Measurements from ENCODE around the gene MISP. TPM values are rescaled to one million over a fixed set of nuclear protein-coding genes. Genes with fewer than 3 reads are reported as not detected.

Gene MISP
- polyA plus RNA-seq, 2 donors = 0.08 to 0.11 TPM

- Histone ChIP-seq H3K27ac (ENCODE audit: low read depth in 2 of 2, low read length in 1 of 2) (no peak overlapping the region), H3K27me3 (ENCODE audit: control insufficient read depth in 1 of 2, insufficient read depth in 2 of 2, low read length in 2 of 2) (no peaks in the 10 kb centered on the region), H3K4me3 (ENCODE audit: low read depth in 1 of 2, low read length in 2 of 2) (no peak overlapping the region), H3K9me3 (ENCODE audit: control insufficient read depth in 2 of 2, insufficient read depth in 1 of 2, low read depth in 1 of 2, low read length in 1 of 2) (peaks cover 5 to 7% of the 10 kb centered on the region in 2 donors), H3K4me1 (ENCODE audit: control insufficient read depth in 2 of 2, insufficient read depth in 2 of 2, low read length in 1 of 2) (peaks cover 0 to 4% of the 10 kb centered on the region in 2 donors), H3K36me3 (ENCODE audit: control insufficient read depth in 2 of 2, insufficient read depth in 2 of 2, low read length in 1 of 2) (no peaks in the 10 kb centered on the region)
Measured at GRCh38 chr19:756236-756635, 5.3 kb downstream of the MISP start.

DNA sequence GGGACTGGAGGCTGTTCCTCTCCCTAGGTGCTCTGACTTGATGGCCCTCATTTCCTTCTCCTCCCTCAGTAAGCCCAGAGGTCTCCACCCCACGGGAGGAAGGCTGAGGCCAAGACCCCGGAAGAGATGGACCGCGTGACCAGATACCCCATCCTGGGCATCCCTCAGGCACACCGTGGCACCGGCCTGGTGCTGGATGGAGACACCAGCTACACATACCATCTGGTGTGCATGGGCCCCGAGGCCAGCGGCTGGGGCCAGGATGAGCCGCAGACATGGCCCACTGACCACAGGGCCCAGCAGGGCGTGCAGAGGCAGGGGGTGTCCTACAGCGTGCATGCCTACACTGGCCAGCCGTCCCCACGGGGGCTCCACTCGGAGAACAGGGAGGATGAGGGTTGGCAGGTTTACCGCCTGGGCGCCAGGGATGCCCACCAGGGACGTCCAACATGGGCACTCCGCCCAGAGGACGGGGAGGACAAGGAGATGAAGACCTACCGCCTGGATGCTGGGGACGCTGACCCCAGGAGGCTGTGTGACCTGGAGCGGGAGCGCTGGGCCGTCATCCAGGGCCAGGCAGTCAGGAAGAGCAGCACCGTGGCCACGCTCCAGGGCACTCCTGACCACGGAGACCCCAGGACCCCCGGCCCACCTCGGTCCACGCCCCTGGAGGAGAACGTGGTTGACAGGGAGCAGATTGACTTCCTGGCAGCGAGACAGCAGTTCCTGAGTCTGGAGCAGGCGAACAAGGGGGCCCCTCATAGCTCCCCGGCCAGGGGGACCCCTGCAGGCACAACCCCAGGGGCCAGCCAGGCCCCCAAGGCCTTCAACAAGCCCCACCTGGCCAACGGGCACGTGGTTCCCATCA lies 6.1 kb downstream of the MISP start:
- Histone ChIP-seq H3K27me3 (ENCODE audit: control insufficient read depth in 1 of 2, insufficient read depth in 2 of 2, low read length in 2 of 2) (no peaks in the 10 kb centered on the region), H3K4me3 (ENCODE audit: low read depth in 1 of 2, low read length in 2 of 2) (no peak overlapping the region), H3K4me1 (ENCODE audit: control insufficient read depth in 2 of 2, insufficient read depth in 2 of 2, low read length in 1 of 2) (no peaks in the 10 kb centered on the region), H3K27ac (ENCODE audit: low read depth in 2 of 2, low read length in 1 of 2) (no peak overlapping the region), H3K36me3 (ENCODE audit: control insufficient read depth in 2 of 2, insufficient read depth in 2 of 2, low read length in 1 of 2) (no peaks in the 10 kb centered on the region), H3K9me3 (ENCODE audit: control insufficient read depth in 2 of 2, insufficient read depth in 1 of 2, low read depth in 1 of 2, low read length in 1 of 2) (peaks cover 5 to 7% of the 10 kb centered on the region in 2 donors)
- WGBS, 2 donors = 88% methylated on average over 36 of the region's 36 CpGs

- WGBS, 2 donors = 95 to 97% methylated on average over 44 to 50 of the region's 50 CpGs
- Histone ChIP-seq H3K36me3 (ENCODE audit: control insufficient read depth in 2 of 2, insufficient read depth in 2 of 2, low read length in 1 of 2) (no peaks in the 10 kb centered on the region), H3K4me1 (ENCODE audit: control insufficient read depth in 2 of 2, insufficient read depth in 2 of 2, low read length in 1 of 2) (no peaks in the 10 kb centered on the region), H3K27me3 (ENCODE audit: control insufficient read depth in 1 of 2, insufficient read depth in 2 of 2, low read length in 2 of 2) (no peaks in the 10 kb centered on the region), H3K4me3 (ENCODE audit: low read depth in 1 of 2, low read length in 2 of 2) (no peak overlapping the region), H3K9me3 (ENCODE audit: control insufficient read depth in 2 of 2, insufficient read depth in 1 of 2, low read depth in 1 of 2, low read length in 1 of 2) (peaks cover 5 to 7% of the 10 kb centered on the region in 2 donors), H3K27ac (ENCODE audit: low read depth in 2 of 2, low read length in 1 of 2) (no peak overlapping the region)
Measured at GRCh38 chr19:757811-758668, 7.1 kb downstream of the MISP start.

DNA sequence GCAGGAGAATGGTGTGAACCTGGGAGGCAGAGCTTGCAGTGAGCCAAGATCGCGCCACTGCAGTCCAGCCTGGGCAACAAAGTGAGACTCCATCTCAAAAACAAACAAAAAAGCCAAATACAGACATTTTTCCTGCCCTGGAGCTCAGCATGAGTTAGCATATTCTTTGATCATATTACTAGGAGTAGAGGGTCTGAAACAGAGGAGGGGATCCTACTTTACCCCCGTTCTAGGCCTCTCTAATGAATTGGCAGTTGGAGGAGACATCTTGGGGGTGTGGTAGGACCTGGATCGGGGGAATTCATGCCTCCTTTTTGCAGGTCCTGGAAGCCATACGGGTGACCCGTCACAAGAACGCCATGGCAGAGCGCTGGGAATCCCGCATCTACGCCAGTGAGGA lies 12.3 kb downstream of the MISP start:
- Histone ChIP-seq H3K36me3 (ENCODE audit: control insufficient read depth in 2 of 2, insufficient read depth in 2 of 2, low read length in 1 of 2) (no peaks in the 10 kb centered on the region), H3K4me3 (ENCODE audit: low read depth in 1 of 2, low read length in 2 of 2) (no peak overlapping the region), H3K27me3 (ENCODE audit: control insufficient read depth in 1 of 2, insufficient read depth in 2 of 2, low read length in 2 of 2) (no peaks in the 10 kb centered on the region), H3K9me3 (ENCODE audit: control insufficient read depth in 2 of 2, insufficient read depth in 1 of 2, low read depth in 1 of 2, low read length in 1 of 2) (peaks cover 5% of the 10 kb centered on the region in 2 donors), H3K4me1 (ENCODE audit: control insufficient read depth in 2 of 2, insufficient read depth in 2 of 2, low read length in 1 of 2) (no peaks in the 10 kb centered on the region), H3K27ac (ENCODE audit: low read depth in 2 of 2, low read length in 1 of 2) (no peak overlapping the region)
- WGBS, 2 donors = 94 to 96% methylated on average over 10 of the region's 10 CpGs

- H3K4me3 ChIP-seq (ENCODE audit: low read depth in 1 of 2, low read length in 2 of 2) = no peak overlapping the region
- no peaks in the 10 kb centered on the region for H3K4me1 ChIP-seq (ENCODE audit: control insufficient read depth in 2 of 2, insufficient read depth in 2 of 2, low read length in 1 of 2)
- H3K36me3 ChIP-seq (ENCODE audit: control insufficient read depth in 2 of 2, insufficient read depth in 2 of 2, low read length in 1 of 2) = no peaks in the 10 kb centered on the region
- H3K27me3 ChIP-seq (ENCODE audit: control insufficient read depth in 1 of 2, insufficient read depth in 2 of 2, low read length in 2 of 2) = no peaks in the 10 kb centered on the region
- WGBS, 2 donors = 94 to 98% methylated on average over 6 of the region's 6 CpGs
- no peak overlapping the region for H3K27ac ChIP-seq (ENCODE audit: low read depth in 2 of 2, low read length in 1 of 2)
- no peaks in the 10 kb centered on the region for H3K9me3 ChIP-seq (ENCODE audit: control insufficient read depth in 2 of 2, insufficient read depth in 1 of 2, low read depth in 1 of 2, low read length in 1 of 2)
Measured at GRCh38 chr19:763869-764268, 13.0 kb downstream of the MISP start.

- no peaks in the 10 kb centered on the region for H3K27me3 ChIP-seq (ENCODE audit: control insufficient read depth in 1 of 2, insufficient read depth in 2 of 2, low read length in 2 of 2)
- H3K4me1 ChIP-seq (ENCODE audit: control insufficient read depth in 2 of 2, insufficient read depth in 2 of 2, low read length in 1 of 2) = no peaks in the 10 kb centered on the region
- H3K9me3 ChIP-seq (ENCODE audit: control insufficient read depth in 2 of 2, insufficient read depth in 1 of 2, low read depth in 1 of 2, low read length in 1 of 2) = no peaks in the 10 kb centered on the region
- WGBS, 2 donors = 91 to 92% methylated on average over 12 of the region's 12 CpGs
- H3K36me3 ChIP-seq (ENCODE audit: control insufficient read depth in 2 of 2, insufficient read depth in 2 of 2, low read length in 1 of 2) = no peaks in the 10 kb centered on the region
- no peak overlapping the region for H3K27ac ChIP-seq (ENCODE audit: low read depth in 2 of 2, low read length in 1 of 2)
- no peak overlapping the region for H3K4me3 ChIP-seq (ENCODE audit: low read depth in 1 of 2, low read length in 2 of 2)
Measured at GRCh38 chr19:764301-764700, 13.4 kb downstream of the MISP start.

- Histone ChIP-seq H3K9me3 (ENCODE audit: control insufficient read depth in 2 of 2, insufficient read depth in 1 of 2, low read depth in 1 of 2, low read length in 1 of 2) (no peaks in the 10 kb centered on the region), H3K36me3 (ENCODE audit: control insufficient read depth in 2 of 2, insufficient read depth in 2 of 2, low read length in 1 of 2) (no peaks in the 10 kb centered on the region), H3K4me3 (ENCODE audit: low read depth in 1 of 2, low read length in 2 of 2) (no peak overlapping the region), H3K27ac (ENCODE audit: low read depth in 2 of 2, low read length in 1 of 2) (no peak overlapping the region), H3K4me1 (ENCODE audit: control insufficient read depth in 2 of 2, insufficient read depth in 2 of 2, low read length in 1 of 2) (no peaks in the 10 kb centered on the region), H3K27me3 (ENCODE audit: control insufficient read depth in 1 of 2, insufficient read depth in 2 of 2, low read length in 2 of 2) (no peaks in the 10 kb centered on the region)
- WGBS, 2 donors = 69 to 74% methylated on average over 7 of the region's 7 CpGs
Measured at GRCh38 chr19:765179-765738, 14.3 kb downstream of the MISP start.

DNA sequence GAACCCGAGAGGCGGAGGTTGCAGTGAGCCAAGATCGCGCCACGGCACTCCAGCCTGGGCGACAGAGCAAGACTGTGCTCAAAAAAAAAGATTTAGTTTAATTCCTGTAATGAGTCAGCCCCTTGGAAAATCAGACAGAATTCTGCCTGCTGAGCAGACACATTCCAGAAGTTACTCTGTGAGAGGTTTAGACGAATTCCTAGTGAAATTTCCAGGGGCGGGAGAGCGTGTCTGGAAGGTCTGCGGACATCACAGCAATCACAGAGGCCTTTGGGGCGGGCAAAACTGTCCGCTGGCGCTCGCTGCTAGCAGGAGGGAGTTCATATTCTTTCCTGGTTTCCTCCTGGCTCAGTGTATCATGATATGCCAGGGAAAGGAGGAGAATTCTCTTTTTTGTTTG lies 17.5 kb downstream of the MISP start:
- Histone ChIP-seq H3K4me3 (ENCODE audit: low read depth in 1 of 2, low read length in 2 of 2) (no peak overlapping the region), H3K36me3 (ENCODE audit: control insufficient read depth in 2 of 2, insufficient read depth in 2 of 2, low read length in 1 of 2) (no peaks in the 10 kb centered on the region), H3K4me1 (ENCODE audit: control insufficient read depth in 2 of 2, insufficient read depth in 2 of 2, low read length in 1 of 2) (no peaks in the 10 kb centered on the region), H3K9me3 (ENCODE audit: control insufficient read depth in 2 of 2, insufficient read depth in 1 of 2, low read depth in 1 of 2, low read length in 1 of 2) (no peaks in the 10 kb centered on the region), H3K27me3 (ENCODE audit: control insufficient read depth in 1 of 2, insufficient read depth in 2 of 2, low read length in 2 of 2) (no peaks in the 10 kb centered on the region), H3K27ac (ENCODE audit: low read depth in 2 of 2, low read length in 1 of 2) (no peak overlapping the region)
- WGBS, 2 donors = 66 to 71% methylated on average over 14 of the region's 14 CpGs

DNA sequence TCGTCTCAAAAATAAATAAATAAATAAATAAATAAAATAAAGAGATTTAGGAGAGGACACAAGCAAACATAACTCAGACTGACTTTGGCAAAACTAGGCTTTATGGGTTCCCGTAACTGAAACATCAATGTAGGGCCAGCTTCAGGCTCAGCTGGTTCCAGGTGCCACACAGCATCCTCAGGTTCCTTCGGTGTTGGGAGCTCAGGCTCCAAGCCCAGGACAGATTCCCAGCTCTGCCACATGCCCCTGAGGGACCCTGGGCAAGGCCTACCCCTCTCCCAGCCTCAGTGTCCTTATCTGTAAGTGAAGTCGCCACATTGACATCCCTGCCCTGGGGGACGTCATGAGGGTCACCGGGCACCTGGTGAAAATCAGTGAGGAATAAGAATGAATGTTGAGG lies 18.7 kb downstream of the MISP start:
- Histone ChIP-seq H3K36me3 (ENCODE audit: control insufficient read depth in 2 of 2, insufficient read depth in 2 of 2, low read length in 1 of 2) (no peaks in the 10 kb centered on the region), H3K27me3 (ENCODE audit: control insufficient read depth in 1 of 2, insufficient read depth in 2 of 2, low read length in 2 of 2) (no peaks in the 10 kb centered on the region), H3K4me1 (ENCODE audit: control insufficient read depth in 2 of 2, insufficient read depth in 2 of 2, low read length in 1 of 2) (no peaks in the 10 kb centered on the region), H3K27ac (ENCODE audit: low read depth in 2 of 2, low read length in 1 of 2) (no peak overlapping the region), H3K9me3 (ENCODE audit: control insufficient read depth in 2 of 2, insufficient read depth in 1 of 2, low read depth in 1 of 2, low read length in 1 of 2) (no peaks in the 10 kb centered on the region), H3K4me3 (ENCODE audit: low read depth in 1 of 2, low read length in 2 of 2) (no peak overlapping the region)
- WGBS, 2 donors = 70 to 78% methylated on average over 6 of the region's 6 CpGs
